ENCODE measurements around the gene SCN9A.
"Not testable (repeated sequence)": the region's sequence is repeated elsewhere in the genome, so short reads cannot be mapped to it uniquely, and the experiment has no call there.

SCN9A gene

DNA sequence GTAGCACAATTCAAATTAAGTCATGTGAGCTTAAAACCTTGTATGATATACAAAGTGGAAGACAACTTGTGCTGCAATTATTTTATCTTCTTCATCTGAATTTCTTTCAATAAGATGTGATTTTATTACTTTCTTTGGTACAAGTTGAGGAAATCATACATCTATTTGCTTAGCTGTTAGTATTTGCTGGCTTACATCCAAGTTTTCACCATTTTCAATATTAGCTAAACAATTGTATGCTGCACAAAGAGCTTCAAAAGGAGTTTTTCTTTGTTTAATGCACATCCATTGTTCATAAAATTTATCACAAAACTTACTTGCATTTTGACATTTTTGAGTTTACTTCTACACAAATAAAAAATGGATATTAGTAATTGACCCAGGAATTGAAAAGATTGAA, 40.9 kb downstream of the SCN9A start:
- DNase-seq (ENCODE audit: low spot score), result no peak

DNA sequence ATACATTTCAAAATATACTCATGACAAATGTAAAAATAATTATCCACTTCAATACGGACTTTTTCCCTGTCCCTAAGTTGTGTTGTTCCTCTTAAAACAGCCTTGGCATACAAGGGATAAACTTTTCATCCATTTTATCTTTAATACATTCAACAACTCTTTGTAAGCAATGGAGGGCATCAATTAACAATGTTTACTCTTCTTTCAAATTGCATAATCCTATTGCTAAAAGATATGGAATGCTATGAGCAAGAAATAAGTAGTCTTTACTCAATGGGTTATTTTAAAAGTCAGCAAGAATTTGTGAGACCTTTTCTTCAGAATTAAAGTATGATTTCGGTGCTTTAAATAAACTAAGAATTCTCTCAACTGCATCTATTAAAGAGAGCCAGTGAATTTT, 41.9 kb downstream of the SCN9A start:
- DNase-seq (ENCODE audit: low spot score), result no peak

DNA sequence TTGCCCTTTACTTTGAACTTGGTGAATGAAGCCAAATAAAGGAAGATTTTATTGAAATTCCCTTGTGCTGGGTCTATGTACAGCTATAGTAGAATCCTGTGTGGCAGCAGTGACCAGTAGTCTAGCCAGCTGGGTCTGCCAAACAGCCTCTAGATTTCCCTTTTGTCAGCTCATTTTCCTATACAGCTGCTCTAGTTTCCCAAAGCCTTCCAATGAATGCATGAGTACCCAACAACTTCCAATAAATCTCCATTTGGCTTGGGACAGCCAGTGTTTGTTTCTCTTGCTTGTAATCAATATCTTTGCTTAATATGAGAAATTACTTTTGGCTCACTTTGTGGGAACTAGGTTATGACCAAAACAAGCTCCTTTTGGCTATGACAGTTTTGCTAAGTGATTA, 43.6 kb downstream of the SCN9A start:
- DNase-seq (ENCODE audit: low spot score), result no peak

DNA sequence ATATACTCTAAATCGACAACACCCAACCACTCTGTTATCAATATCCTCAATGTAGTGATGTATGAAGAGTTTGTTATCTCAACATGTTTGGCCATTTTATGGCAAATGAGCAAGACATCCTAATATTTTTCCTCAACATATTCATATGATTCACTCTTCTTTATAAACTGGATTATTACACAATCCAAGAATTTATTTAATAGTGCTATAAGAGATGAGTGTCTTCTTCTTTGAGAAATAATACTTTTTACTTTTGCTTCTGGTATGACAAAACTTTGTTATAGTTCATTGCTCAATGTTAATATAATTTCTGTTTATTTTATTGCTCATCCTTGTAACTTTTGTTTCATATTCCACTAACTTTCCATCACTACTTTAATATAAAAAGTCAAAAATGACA, 44.3 kb downstream of the SCN9A start:
- no peak for DNase-seq (ENCODE audit: low spot score)

DNA sequence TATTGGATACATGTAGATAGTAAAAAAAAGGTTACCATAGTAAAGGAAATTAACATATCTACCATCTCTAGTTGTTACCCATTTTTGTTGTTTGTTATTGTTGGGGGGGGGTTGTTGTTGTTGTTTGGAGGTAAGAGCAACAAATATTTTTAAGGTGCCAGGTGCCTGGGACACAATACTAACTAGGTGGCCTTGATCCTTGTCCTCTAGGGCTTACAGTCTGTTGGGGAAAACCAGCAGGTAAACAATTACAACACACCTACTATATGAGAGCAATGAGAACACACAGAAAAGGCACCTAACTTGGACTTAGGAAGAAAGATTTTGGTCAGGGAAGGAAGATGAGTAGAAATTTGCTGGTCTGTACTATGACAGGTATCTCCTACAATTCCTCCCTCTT, 46.3 kb downstream of the SCN9A start:
- no peak for DNase-seq (ENCODE audit: low spot score)

DNA sequence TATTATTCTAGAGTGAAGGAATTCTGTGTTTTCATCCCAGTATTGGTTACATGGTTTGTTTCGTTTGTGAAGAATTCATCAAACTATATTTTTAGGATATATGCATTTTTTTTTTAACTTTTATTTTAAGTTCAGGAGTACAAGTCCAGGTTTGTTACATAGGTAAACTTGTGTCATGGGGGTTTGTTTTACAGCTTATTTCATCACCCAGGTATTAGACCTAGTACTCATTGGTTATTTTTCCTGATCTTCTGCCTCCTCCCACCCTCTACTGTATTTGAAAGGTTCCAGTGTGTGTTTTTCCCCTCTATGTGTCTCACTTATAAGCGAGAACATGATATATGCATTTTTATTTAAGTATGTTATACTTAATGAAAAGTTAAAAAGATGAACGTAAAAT, 47.6 kb downstream of the SCN9A start:
- no peak for DNase-seq (ENCODE audit: low spot score)

DNA sequence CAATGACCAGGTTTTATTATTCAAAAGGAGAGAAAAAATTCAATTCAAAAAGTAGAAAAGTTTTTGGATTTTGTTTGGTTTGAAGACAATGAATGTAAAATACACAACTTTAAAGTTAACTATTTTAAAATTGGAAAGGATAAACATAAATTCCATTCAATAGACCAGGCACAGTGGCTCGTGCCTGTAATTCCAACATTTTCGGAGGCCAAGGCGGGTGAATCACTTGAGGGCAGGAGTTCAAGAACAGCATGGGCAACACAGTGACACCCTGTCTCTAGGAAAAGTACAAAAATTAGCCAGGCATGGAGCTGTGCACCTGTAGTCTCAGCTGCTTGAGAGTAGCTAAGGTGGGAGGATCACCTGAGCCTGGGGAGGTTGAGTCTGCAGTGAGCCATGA, 54.7 kb downstream of the SCN9A start:
- DNase-seq (ENCODE audit: low spot score), result no peak

DNA sequence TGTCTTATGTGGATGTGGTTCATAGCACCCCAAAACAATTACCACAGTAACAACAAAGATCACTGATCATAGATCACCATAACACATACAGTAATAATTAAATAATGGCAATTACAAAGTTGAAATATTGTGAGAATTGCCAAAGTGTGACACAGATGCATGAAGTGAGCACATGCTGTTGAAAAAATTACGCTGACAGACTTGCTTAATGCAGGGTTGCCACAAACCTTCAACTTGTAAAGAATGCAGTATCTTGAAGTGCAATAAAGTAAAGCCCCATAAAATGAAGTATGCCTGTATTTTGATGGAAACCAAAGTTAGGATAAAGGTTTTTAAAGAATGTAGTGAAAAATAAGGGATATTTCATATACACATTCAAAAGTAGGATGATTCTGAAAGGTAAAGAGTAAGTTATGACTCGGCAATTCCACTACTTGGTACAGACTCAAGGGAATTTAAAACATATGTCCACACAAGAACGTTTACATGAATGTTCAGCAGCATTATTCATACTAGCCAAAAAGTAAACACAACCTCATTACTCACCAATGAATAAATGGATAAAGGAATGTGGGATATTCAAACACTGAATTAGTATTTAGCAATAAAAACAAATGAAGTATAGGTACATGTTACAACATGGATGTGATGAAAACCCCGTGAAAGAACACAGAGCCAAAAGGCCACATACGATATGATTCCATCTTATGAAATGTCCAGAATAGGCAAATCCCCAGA, 61.6 kb downstream of the SCN9A start:
- DNase-seq (ENCODE audit: low spot score), result no peak

DNA sequence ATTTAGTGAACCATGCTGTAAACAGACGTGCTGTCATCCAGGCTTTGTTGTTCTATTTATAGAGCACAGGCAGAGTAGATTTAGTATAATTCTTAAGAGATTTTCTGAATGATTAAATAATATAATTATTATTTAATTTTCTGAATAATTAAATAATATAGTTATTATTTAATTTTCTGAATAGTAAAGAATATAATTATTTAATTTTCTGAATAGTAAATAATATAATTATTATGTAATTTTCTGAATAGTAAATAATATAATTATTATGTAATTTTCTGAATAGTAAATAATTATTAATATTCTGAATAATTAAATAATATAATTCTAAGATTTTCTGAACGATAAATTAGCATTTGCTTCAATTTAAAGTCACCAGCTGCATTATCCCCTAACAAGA, 62.9 kb downstream of the SCN9A start:
- DNase-seq (ENCODE audit: low spot score), result not testable (repeated sequence)

DNA sequence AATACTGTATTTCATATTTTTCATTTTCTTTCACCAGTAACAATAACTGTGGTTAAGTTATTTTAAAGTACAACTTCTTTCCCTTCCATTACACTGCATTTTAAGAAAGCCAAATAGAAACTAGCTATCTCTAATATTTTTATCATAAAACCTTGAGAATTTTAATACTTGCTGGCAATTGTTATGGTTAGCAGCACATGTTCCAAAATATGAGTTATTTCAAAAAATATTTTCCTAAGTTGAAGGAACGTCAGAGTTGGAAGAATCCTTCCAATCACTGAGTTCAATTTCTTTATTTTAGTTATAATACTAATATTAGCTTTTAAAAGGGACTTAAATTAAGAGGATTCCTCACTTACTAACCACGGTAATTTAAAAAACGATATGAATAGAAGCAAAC, 68.4 kb downstream of the SCN9A start:
- DNase-seq (ENCODE audit: low spot score), result no peak

DNA sequence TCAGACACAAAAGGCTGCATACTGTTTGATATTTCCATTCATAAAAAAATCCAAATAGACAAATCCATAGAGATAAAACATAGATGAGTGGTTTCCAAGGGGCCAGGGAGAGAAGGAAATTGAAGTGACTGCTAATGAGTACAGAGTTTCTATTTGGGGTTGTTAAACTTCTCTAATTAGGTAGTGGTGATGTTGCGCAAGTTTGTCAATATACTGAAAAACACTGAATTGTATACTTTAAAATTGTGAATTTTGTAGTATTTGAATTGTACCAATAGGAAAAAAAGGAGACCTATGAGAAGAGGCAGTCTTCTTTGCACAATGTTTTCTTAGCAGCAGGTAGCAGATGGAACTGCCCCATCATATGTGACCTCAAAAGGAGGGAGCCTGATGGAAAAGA, 71.1 kb downstream of the SCN9A start:
- DNase-seq (ENCODE audit: low spot score), result no peak

DNA sequence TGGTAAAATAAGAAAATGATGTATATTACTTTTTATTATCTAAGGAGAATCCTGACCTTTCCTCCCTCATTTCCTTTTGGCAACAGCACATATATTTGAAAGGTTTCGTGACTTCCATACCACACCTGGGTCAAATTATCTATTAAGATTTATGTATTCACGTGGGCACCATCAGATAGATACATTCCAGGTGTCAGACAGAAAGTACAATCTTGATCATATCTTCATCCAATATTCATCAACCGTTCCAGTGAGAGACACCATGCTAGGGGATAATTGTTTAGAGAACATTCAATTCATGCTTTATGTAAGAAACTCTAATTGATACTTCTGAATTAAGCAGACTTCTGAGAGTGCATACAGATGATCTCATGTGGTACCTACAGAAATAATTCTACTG, 73.7 kb downstream of the SCN9A start:
- no peak for DNase-seq (ENCODE audit: low spot score)

DNA sequence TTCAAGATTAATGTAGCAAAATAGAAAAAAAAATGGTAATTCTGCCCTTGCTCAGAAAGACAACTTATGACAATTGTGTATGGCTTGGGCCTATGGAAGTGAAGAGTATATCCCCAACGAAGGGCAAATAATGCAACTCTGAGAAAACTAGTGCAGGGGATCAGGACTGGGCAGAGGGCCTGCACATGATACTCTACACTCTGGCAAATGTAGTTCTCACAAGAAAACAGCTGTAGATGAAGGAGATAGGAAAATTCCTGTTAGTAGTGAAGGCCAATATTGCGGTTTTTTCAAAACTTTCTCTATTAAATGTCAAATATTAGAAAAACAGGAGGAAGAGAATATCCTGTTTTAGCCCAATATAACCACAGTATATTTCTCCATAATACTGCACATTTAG, 77.8 kb downstream of the SCN9A start:
- DNase-seq (ENCODE audit: low spot score), result no peak

DNA sequence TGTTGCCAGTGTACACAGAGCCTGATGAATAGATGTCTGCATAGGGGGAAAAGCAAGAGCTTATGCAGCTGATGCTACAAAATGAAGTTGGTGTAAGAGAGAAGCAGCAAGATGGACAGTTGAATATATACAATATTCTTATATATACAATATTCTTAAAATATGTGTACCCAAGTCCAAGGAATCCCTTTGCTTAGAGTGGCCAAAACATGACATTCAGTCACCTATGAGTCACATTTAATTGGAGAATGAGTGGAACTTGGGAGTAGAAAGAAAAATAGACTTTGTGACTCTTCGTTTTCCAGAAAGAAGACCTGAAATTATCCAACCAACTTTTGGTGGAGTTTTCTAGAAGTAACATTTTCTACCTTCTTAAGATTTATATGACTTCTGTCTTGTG, 81.8 kb downstream of the SCN9A start:
- DNase-seq (ENCODE audit: low spot score), result no peak

DNA sequence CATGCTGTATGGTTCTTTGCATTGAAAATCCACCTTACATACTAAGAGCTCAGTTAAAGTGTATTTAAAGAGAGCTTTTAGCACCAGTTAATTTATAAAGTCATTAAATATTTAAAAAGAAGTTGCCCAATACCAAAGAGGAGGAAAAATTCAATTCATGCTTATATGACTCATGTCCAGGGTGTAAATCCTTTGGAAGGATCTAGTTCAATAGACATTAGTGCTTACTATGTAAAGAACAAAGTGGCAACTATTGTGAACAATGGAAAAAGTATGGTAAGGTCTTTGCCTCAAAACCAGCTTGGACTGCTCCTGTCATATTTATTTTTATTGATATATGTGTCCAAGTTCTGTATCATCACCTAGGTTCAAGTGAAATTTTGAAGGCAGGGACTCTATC, 90.5 kb downstream of the SCN9A start:
- DNase-seq (ENCODE audit: low spot score), result no peak

DNA sequence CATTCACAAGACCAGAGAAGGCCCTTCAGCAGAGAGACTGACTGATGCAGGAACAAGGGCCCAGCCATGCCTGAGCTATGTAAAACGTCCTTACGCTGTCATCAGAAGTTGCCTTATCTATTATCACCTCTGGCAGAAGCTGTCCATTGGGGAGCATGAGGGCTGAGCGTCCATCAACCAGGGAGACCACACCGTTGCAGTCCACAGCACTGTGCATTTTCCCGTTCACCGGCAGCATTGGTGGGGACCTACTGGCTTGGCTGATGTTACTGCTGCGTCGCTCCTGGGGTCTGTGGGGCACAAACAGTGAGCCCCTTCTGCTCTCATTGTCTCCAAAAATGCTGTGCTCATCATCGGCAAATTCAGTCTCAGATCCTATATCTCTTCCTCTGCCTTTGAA, 91.4 kb downstream of the SCN9A start:
- DNase-seq (ENCODE audit: low spot score), result no peak

DNA sequence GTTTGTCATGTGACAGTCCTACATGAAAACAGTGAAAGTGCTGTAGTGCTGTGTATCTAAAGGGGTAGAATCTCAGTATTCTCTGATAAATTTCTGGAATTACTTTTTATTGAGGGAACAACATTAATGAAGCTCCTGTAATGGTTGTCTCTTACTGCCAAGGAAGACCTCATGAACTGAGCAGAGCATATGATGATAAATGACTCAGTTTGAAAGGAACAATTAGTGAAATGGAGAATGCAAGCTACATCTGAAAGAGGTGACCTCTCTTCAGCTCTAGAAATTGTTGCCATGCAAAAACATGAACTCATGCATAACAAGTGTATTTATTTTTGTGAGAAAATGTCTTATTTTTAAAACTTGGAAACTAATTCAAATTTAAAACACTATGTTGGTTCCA, 93.6 kb downstream of the SCN9A start:
- peak; percentile 3 for DNase-seq (ENCODE audit: low spot score)

DNA sequence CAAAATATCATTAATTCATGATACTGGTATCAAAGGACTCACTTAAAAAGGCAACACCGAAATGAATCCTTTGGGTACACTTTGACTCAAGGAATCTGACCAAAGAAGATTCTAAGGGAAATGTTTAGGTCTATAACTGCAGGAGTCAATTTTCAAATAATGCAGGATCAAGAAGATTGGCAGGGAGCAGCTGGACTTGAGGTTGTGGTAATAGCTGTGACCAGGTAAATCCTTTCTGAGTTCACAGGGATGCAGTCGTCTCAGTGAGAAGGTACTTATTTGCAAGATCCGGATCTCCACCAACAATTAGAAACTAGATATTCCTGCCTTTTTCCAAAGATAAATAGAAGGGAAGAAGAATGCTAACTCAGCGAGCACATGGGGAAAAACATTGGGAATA, 96.9 kb downstream of the SCN9A start:
- no peak for DNase-seq (ENCODE audit: low spot score)

DNA sequence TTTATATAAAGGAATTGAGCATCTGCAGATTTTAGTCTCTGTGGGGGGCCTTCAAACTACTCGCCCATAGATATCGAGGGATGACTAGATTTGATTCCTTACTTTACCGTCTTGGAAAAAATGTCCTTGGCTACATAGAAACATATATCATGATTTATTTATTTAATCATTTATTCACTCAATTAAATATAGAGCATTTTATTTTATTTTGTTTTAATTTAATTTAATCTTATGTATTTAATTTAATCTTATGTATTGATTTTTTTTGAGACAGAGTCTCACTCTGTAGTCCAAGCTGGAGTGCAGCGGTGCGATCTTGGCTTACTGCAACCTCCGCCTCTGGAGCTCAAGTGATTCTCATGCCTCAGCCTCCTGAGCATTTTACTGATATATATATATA, 105.4 kb downstream of the SCN9A start:
- no peak for DNase-seq (ENCODE audit: low spot score)

DNA sequence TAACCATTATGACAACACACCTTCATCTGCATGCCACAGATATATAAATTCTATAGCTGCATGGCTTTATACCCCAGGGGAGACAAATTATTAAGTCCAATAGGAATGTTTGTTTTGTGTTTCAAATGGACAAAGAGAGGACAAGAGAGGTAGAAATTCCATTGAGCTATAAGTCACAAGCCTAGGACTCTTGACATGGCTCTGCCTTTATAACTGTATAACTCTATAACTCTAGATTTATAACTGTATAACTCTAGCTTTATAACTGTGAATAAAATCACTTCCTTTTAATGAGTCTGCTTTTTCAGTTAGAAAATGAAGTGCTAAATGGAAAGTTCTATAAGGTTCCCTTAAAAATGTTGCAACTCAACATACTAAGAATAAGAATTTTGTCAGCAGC, 106.4 kb downstream of the SCN9A start:
- no peak for DNase-seq (ENCODE audit: low spot score)

DNA sequence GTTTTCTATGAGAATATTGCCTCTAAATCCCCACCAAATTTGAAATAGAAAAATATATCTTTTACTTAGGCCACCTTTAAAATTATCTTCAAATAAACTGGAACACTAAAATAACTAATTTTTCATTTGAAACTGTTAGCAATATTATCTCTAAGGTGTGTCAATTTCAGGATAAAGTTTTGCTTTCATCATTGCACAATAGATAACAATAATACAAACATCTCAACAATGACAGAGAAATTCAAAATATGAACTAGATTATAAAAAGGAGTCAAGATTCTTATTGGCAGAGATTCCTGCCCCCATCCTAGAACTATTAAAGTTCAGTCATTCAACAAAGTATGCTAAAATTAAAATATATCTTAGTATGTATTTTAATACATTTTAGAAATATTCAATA, 117.9 kb downstream of the SCN9A start:
- no peak for DNase-seq (ENCODE audit: low spot score)

DNA sequence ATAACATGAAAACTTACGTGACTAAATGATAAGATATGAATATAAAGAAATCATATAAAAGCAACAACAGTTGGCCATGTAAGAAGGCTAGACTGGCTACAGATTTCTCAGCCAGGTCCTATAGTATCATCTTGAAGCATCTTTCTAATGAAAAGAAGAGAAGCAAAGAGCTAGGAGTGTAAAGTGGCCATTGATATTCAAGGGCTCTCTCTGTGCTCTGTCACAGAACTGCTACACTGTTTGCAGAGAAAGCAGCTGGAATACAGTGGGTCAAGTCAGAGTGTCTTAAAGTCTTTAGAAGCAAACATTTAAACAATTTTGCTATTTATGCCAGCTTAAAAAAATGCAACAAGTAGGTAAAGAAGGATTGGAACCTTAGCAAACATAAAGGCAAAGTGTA, 118.8 kb downstream of the SCN9A start:
- DNase-seq (ENCODE audit: low spot score), result no peak

DNA sequence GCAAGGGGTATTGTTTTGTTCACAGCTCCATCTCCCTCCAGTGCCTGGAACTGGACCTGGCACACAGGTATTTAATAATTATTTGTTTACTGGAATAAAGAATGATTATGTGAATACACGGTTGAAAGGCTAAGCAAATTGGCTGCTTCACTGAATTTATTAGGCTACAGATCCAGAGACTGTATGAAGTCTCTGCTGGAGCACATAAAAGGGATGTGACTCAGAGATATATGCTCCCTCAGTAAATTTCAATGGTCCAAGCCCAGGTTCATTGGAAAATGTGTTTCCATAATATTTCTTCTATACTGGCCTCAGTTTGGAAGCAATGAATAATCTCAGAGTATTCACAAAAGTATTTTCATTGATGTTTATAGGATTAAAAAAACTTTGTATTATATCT, 126.4 kb downstream of the SCN9A start:
- no peak for DNase-seq (ENCODE audit: low spot score)

DNA sequence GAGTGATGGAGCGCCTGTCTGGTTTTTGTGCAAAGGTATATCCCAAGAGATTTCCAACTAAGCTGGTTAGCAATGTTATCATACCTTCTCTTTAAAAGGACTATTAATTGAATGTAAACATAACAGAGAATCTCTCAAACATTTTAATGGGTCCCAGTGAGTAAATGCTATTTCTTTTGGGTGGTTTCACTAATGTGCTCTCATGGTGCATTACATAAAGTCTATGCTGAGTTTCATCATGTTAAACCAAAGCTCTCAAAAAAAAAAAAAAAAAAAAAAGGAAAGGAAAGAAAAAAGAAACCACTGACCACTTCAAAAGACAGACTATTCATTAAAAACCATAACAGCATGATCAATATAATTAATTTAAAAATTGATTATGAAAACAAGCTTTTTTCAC, 128.8 kb downstream of the SCN9A start:
- DNase-seq (ENCODE audit: low spot score), result no peak

DNA sequence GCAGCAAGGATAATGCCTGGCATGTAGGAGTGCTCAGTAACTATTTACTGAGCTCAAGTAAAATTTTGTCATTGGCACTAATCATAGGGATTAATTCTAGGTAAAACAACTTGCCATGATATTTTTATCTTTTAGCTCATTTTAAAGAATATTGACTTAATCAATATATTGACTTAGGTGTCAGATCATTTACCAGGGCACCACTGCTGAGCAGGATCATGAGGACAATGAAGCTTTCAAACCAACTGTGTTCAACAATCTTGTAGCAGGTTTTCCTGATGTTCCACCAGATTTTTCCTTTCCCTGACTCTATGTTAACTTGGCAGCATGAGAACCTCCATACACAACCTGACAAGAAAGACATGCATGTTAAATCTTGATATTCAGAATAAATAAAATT, 133.4 kb downstream of the SCN9A start:
- DNase-seq (ENCODE audit: low spot score), result no peak

Data from activated CD4-positive, alpha-beta T cell treated with anti-CD3 and anti-CD28 coated beads, Interleukin-2, Interleukin-4, amounts not matched to agents 100 ng/mL and 50 ng/mL, durations not matched to agents 16 hours and 8 hours (primary cell).